B cell (primary cell): ENCODE results near the gene YIF1A.

ENCODE experiments used
- EZH2 ChIP-seq: IDR thresholded peaks from 2 replicates; pipeline ENCODE4 v1.6.1; 2012; ENCODE audit warnings: borderline replicate concordance, low read depth, mild to moderate bottlenecking, moderate library complexity, low read length; ENCODE audit not compliant: insufficient read depth, poor library complexity, severe bottlenecking
- TF ChIP-seq, protein P1 (sequence below): fragments of 200-600 bp; IDR thresholded peaks from one replicate; pipeline ENCODE4 v1.8.0; 2022; ENCODE audit warnings: antibody characterized with exemption, mild to moderate bottlenecking

- TF ChIP-seq, protein P1, sequence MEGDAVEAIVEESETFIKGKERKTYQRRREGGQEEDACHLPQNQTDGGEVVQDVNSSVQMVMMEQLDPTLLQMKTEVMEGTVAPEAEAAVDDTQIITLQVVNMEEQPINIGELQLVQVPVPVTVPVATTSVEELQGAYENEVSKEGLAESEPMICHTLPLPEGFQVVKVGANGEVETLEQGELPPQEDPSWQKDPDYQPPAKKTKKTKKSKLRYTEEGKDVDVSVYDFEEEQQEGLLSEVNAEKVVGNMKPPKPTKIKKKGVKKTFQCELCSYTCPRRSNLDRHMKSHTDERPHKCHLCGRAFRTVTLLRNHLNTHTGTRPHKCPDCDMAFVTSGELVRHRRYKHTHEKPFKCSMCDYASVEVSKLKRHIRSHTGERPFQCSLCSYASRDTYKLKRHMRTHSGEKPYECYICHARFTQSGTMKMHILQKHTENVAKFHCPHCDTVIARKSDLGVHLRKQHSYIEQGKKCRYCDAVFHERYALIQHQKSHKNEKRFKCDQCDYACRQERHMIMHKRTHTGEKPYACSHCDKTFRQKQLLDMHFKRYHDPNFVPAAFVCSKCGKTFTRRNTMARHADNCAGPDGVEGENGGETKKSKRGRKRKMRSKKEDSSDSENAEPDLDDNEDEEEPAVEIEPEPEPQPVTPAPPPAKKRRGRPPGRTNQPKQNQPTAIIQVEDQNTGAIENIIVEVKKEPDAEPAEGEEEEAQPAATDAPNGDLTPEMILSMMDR, result no peak
- no peak for TF ChIP-seq EZH2
Observed at GRCh38 chr11:66322732-66323427, 33.9 kb upstream of the YIF1A start.
